ENCODE data around the gene GHDC.
"Not testable (repeated sequence)": the region's sequence is repeated elsewhere in the genome, so short reads cannot be mapped to it uniquely, and the experiment has no call there.

GHDC gene

DNA sequence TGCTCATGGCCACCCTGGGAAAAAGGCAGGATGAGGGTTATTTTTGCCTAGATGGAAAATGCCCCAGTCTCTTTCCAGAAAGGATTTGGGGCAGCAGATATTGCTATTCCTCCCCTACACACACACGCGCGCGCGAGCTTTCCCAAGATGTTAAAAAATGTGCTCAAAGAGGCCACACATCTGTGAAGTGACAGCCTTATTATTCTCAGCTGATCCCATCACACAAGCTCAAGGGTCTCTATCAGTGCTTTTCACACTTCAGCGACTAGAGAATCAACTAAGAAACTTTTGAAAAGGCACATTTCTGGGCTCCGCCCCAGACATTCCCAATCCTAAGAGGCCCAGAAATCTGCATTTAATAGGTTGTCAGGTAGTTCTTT lies 33.8 kb downstream of the GHDC start:
- H3K27me3 Mint-ChIP-seq, result no peaks in the 10 kb centered on the region
- no peak for ATAC-seq
- no peaks in the 10 kb centered on the region for H3K9me3 Mint-ChIP-seq
- no peak overlapping the region for H3K27ac Mint-ChIP-seq
- H3K4me1 Mint-ChIP-seq, result peaks cover 18% of the 10 kb centered on the region
- H3K36me3 Mint-ChIP-seq, result no peaks in the 10 kb centered on the region
- no peak overlapping the region for H3K4me3 Mint-ChIP-seq

DNA sequence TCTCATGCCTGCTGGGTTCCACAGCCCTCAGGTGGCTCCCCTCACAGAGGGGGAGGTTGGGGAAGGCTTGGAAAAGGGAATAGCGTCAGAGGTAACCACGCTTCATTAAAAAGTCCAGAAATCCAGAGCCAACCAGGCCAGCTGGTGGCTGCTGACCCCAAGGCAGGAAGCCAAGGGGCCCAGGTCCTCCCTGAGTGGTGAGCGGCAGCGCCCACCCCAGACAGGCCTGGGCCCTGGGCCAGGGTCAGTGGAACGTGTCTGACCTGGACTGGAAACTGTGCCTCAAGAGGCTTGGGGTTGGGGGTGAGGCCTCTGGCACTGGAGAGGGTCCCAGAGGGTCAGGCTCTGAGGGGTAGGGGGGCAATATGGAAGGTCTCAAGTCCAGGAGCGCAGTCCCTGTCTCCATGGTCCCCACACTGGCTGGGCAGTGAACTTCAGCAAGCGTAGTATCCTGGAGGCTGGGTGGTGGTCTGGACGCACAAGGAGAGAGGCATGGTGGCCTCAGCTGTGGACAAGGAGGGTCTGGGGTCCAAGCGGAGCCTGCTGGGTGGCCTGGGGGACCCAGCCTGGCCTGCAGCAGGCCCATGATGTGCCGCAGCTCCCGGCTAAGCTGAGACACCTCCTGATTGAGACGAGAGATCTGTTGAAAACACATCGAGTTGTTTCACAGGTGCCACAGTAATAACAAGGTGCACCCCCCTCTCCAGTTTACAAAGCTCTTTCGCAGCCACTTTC lies 34.3 kb downstream of the GHDC start:
- no peak overlapping the region for H3K27ac Mint-ChIP-seq
- H3K4me3 Mint-ChIP-seq, result no peak overlapping the region
- H3K27me3 Mint-ChIP-seq, result no peaks in the 10 kb centered on the region
- peaks cover 18% of the 10 kb centered on the region for H3K4me1 Mint-ChIP-seq
- H3K36me3 Mint-ChIP-seq, result no peaks in the 10 kb centered on the region
- H3K9me3 Mint-ChIP-seq, result no peaks in the 10 kb centered on the region
- ATAC-seq, result no peak

DNA sequence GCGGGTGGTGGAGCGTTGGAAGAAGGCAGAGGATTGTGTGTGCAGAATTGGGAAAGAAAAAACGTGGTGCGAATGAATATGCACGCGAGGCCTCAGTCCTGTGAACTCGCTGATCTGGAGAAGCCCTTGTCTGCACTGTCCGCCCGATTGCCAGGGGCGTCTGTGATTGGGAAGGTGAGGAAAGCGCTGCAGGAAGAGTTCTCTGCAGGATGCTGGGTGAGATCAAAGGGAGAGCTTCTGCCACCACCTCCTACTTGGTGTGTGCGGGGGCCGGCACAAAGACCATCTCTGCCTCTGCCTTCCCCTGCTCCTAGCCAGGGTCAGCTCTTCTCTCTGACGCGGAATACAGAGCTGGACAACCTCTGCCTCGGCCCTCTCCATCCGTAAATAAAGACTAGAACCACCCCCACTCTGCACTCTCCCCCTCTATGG lies 38.7 kb downstream of the GHDC start:
- Mint-ChIP-seq H3K36me3 (peaks cover 6% of the 10 kb centered on the region), H3K9me3 (no peaks in the 10 kb centered on the region), H3K27me3 (no peaks in the 10 kb centered on the region), H3K27ac (peak overlapping the region; percentile 89), H3K4me1 (peaks cover 29% of the 10 kb centered on the region), H3K4me3 (peak overlapping the region; percentile 85)
- ATAC-seq, result no peak

DNA sequence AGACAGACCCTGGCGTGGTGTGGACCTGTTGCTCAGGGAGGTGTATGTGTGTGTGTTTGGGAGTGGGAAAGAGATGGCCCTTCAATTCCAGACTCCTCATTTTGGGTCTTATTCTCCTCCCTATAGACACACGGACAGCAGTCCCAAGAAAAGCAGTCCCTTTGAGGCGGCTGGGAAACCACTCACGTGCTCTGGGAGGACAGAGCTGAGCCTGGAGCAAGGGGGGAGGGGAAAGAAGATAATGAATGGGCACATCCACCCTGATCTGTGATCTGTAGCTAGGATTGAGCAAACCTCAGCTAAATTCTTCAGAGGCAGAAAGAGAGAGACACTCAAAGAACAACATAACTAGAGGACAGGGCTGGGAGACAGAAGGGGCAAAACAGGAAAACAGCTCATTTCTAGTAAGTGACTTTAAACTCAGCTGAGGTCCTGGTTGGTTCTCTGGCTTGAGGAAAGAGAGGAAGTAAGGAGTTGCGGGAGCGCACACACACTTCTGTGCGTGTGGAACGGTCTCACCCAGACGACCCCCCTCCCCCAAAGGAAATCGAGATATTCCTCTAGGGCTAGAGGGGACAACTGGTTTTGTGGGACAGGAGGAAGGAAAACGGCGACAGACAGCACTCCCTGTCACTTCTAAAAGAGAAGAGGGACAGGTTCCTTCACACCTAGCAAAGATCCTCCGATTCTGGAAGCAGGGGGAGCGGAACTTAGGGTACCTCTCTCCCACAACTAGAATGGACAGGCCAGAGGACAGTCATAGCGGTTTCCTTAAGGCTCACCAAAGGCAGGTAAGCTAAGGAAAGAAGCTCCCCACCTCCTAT lies 40.2 kb downstream of the GHDC start:
- Mint-ChIP-seq H3K36me3 (peaks cover 6% of the 10 kb centered on the region), H3K9me3 (no peaks in the 10 kb centered on the region), H3K4me1 (peaks cover 29% of the 10 kb centered on the region)

DNA sequence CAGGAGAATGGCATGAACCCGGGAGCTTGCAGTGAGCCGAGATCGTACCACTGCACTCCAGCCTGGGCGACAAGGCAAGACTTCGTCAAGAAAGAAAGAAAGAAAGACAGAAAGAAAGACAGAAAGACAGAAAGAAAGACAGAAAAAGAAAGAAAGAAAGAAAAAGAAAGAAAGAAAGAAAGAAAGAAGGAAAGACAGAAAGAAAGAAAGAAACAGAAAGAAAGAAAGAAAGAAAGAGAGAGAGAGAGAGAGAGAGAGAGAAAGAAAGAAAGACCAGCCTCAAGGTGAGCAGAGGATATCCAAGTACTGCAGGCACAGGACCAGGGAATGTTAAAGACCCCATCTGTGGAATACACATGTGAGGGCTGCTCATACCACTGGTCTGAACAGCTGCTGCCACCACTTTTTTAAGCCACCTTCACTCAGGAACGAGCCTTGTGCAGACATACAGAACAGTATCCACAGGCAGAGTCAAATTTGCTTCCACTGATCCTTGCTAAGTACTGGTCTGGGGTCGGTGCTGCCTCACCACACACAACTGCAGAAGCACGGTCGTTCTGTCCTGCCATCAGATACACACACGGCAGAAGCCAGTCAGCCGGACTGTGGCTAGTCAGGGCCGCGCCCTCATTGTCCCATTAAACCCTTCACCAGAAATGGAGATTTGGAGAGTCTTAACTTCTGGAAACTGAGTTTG lies 47.2 kb downstream of the GHDC start:
- Mint-ChIP-seq H3K27me3 (no peaks in the 10 kb centered on the region), H3K27ac (peak overlapping the region; percentile 58), H3K4me3 (no peak overlapping the region), H3K4me1 (peaks cover 43% of the 10 kb centered on the region), H3K9me3 (no peaks in the 10 kb centered on the region), H3K36me3 (peaks cover 36% of the 10 kb centered on the region)
- ATAC-seq, result no peak

More for the DNA sequence above, 40.2 kb downstream of the GHDC start:
- ATAC-seq, result no peak
- H3K27ac Mint-ChIP-seq, result peak overlapping the region; percentile 89
- peak overlapping the region; percentile 85 for H3K4me3 Mint-ChIP-seq
- no peaks in the 10 kb centered on the region for H3K27me3 Mint-ChIP-seq

DNA sequence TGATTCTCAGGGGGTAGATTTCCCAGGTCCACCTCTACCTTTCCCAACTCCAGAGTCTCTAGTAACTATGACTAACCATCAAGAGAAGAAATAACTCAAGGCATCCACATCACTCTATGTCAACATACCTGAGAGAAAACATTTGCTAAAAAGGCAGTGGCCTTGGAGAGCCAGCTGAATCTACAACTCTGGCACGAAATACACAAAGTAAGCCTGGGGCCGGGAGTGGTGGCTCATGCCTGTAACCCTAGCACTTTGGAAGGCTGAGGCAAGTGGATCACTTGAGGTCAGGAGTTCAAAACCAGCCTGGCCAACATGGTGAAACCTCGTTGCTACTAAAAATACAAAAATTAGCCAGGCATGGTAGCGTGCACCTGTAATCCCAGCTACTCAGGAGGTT lies 51.2 kb downstream of the GHDC start:
- not testable (repeated sequence) for H3K27ac Mint-ChIP-seq, H3K4me3 Mint-ChIP-seq

DNA sequence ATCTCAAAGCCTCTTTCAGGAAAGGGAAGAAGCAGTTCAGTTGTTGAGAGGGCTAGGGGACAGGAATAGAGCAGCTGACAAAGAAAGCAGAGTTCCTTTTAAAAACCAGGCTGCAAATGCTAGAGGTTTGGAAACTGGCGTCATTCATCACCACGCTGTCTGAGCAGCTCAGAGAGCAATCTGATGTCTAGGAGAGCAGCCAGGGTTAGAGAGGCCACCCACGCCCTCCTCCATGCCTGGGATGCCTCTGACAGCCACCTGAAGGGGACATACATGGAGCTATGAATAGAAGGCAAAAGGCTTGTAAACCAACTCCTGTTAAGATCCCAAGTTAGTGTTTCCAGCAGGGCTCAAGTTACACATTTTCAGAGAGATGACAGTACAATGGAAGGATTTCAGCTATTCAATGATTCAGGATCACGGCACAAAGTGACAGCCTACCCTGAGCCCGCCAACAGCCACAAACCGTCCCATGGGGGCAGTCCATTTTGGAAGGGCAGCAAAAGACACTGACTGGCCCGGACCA lies 51.9 kb downstream of the GHDC start:
- ATAC-seq, result no peak
- peaks cover 34% of the 10 kb centered on the region for H3K36me3 Mint-ChIP-seq
- no peaks in the 10 kb centered on the region for H3K27me3 Mint-ChIP-seq
- peaks cover 52% of the 10 kb centered on the region for H3K4me1 Mint-ChIP-seq
- no peak overlapping the region for H3K4me3 Mint-ChIP-seq
- H3K27ac Mint-ChIP-seq, result no peak overlapping the region
- no peaks in the 10 kb centered on the region for H3K9me3 Mint-ChIP-seq

More for the DNA sequence above, 51.2 kb downstream of the GHDC start:
- H3K4me1 Mint-ChIP-seq, result peaks cover 51% of the 10 kb centered on the region
- not testable (repeated sequence) for H3K9me3 Mint-ChIP-seq, H3K27me3 Mint-ChIP-seq, ATAC-seq
- peaks cover 31% of the 10 kb centered on the region for H3K36me3 Mint-ChIP-seq

DNA sequence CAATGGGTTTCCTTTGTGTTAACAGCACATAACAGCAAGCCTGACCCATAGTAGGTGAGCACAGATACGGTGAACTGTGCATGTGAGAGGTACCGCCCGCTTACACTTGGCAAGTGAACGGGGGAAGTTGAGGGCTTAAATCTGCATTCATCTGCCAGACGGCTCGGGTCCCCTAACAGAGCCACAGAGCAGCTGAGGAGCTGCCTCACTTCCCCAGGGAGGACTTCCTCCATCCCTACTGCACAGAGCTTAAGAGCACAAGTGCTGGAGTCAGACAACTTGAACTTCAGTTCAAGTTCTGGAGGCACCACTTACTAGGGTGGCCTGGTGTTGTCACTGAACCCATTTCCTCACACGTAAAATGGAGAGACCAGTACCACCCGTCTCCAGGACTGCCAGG lies 52.9 kb downstream of the GHDC start:
- Mint-ChIP-seq H3K9me3 (no peaks in the 10 kb centered on the region), H3K36me3 (peaks cover 33% of the 10 kb centered on the region), H3K4me1 (peaks cover 50% of the 10 kb centered on the region), H3K27ac (no peak overlapping the region), H3K27me3 (no peaks in the 10 kb centered on the region), H3K4me3 (no peak overlapping the region)
- no peak for ATAC-seq

DNA sequence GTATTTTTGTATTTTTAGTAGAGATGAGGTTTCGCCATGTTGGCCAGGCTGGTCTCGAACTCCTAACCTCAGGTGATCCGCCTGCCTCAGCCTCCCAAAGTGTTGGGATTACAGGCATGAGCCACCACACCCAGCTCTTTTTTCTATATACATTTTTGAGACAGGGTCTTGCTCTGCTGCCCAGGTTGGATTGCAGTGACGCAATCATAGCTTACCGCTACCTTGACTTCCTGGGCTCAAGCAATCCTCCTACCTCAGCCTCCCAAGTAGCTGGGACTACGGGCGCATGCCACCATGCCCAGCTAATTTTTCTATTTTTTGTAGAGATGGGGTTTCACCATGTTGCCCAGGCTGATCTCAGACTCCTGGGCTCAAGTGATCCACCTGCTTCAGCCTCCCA lies 53.6 kb downstream of the GHDC start:
- Mint-ChIP-seq H3K4me1 (peaks cover 57% of the 10 kb centered on the region), H3K36me3 (peaks cover 33% of the 10 kb centered on the region)
- H3K27ac Mint-ChIP-seq, ATAC-seq, H3K27me3 Mint-ChIP-seq, H3K9me3 Mint-ChIP-seq, H3K4me3 Mint-ChIP-seq: not testable (repeated sequence)
